ENCODE results near the gene SLC9A9. TPM values are rescaled to one million over a fixed set of nuclear protein-coding genes. Genes with fewer than 3 reads are reported as not detected.

Gene SLC9A9
- polyA plus RNA-seq, 1 donor from 2014 or later = 0.54 TPM

- Histone ChIP-seq H3K27me3 (ENCODE audit: insufficient read depth, low read depth, low read length) (no peaks in the 10 kb centered on the region), H4K20me1 (ENCODE audit: insufficient read depth) (no peaks in the 10 kb centered on the region), H3K9me3 (ENCODE audit: low read length) (no peaks in the 10 kb centered on the region), H3K36me3 (ENCODE audit: insufficient read depth, low read length) (no peaks in the 10 kb centered on the region), H3K9me2 (ENCODE audit: insufficient read depth, low read length) (no peaks in the 10 kb centered on the region), H3K27ac (ENCODE audit: low read length) (no peak overlapping the region), H3K9ac (ENCODE audit: low read length) (no peak overlapping the region), H3K4me2 (ENCODE audit: low read length) (no peak overlapping the region), H3K79me2 (replicated peaks; ENCODE audit: insufficient read depth, low read length) (no peaks in the 10 kb centered on the region), H3K4me3 (ENCODE audit: low read length) (no peak overlapping the region), H2AFZ (ENCODE audit: low read depth, low read length) (no peak overlapping the region), H3F3A (ENCODE audit: insufficient read depth, low read length, poor library complexity, severe bottlenecking) (no peaks in the 10 kb centered on the region)
- TF ChIP-seq EZH2 (IDR thresholded peaks at IDR 0.05; ENCODE audit: borderline replicate concordance, insufficient read depth, low read length, poor library complexity, severe bottlenecking) (no peak), EP300 (conservative IDR thresholded peaks at IDR 0.05; ENCODE audit: poor library complexity, severe bottlenecking) (no peak), REST (IDR thresholded peaks at IDR 0.05; ENCODE audit: borderline replicate concordance) (no peak), RAD21 (conservative IDR thresholded peaks at IDR 0.05) (no peak)
Observed at GRCh38 chr3:143830786-143831185, 17.5 kb downstream of the SLC9A9 start.

- Histone ChIP-seq H3F3A (ENCODE audit: insufficient read depth, low read length, poor library complexity, severe bottlenecking) (no peaks in the 10 kb centered on the region), H3K79me2 (replicated peaks; ENCODE audit: insufficient read depth, low read length) (no peaks in the 10 kb centered on the region), H3K27ac (ENCODE audit: low read length) (no peak overlapping the region), H3K36me3 (ENCODE audit: insufficient read depth, low read length) (no peaks in the 10 kb centered on the region), H3K9me3 (ENCODE audit: low read length) (no peaks in the 10 kb centered on the region), H3K27me3 (ENCODE audit: insufficient read depth, low read depth, low read length) (no peaks in the 10 kb centered on the region), H4K20me1 (ENCODE audit: insufficient read depth) (no peaks in the 10 kb centered on the region), H3K9ac (ENCODE audit: low read length) (no peak overlapping the region), H2AFZ (ENCODE audit: low read depth, low read length) (no peak overlapping the region), H3K4me2 (ENCODE audit: low read length) (no peak overlapping the region), H3K9me2 (ENCODE audit: insufficient read depth, low read length) (no peaks in the 10 kb centered on the region), H3K4me3 (ENCODE audit: low read length) (no peak overlapping the region)
- no peak for TF ChIP-seq POLR2AphosphoS5 (IDR thresholded peaks at IDR 0.05)
- TF ChIP-seq EZH2 (IDR thresholded peaks at IDR 0.05; ENCODE audit: borderline replicate concordance, insufficient read depth, low read length, poor library complexity, severe bottlenecking) = no peak
- no peak for TF ChIP-seq MXI1 (conservative IDR thresholded peaks at IDR 0.05; ENCODE audit: poor library complexity, severe bottlenecking)
- TF ChIP-seq TAF1 (IDR thresholded peaks at IDR 0.05; ENCODE audit: low read depth) = no peak
- TF ChIP-seq CTCF (IDR thresholded peaks at IDR 0.05; ENCODE audit: poor library complexity, severe bottlenecking) = no peak
- no peak for TF ChIP-seq RAD21 (conservative IDR thresholded peaks at IDR 0.05)
- no peak for TF ChIP-seq REST (IDR thresholded peaks at IDR 0.05; ENCODE audit: borderline replicate concordance)
- TF ChIP-seq EP300 (conservative IDR thresholded peaks at IDR 0.05; ENCODE audit: poor library complexity, severe bottlenecking) = no peak
- TF ChIP-seq SMC3 (conservative IDR thresholded peaks at IDR 0.05; ENCODE audit: poor library complexity) = no peak
Observed at GRCh38 chr3:143830063-143830462, 18.2 kb downstream of the SLC9A9 start.
